ENCODE results near the gene ALPL.

GRCh38 chr1:21478356-21478755, 30.9 kb upstream of the ALPL start:
- TF ChIP-seq POLR2AphosphoS5 (IDR thresholded peaks at IDR 0.05) (no peak), CTCF (IDR thresholded peaks at IDR 0.05 in 8 of 11, conservative IDR thresholded peaks at IDR 0.05 in 3 of 11) (no peak), POLR2A (IDR thresholded peaks at IDR 0.05) (no peak)
